H9 (cell line): Measurements from ENCODE around the gene ARHGAP35. TPM values are rescaled to one million over a fixed set of nuclear protein-coding genes. Genes with fewer than 3 reads are reported as not detected.

Experiments used
- DNase-seq: peaks from one replicate; pipeline ENCODE4 v3.0.0-alpha.2; 2017
- H2AFZ ChIP-seq: one replicate; pipeline ENCODE4 v1.6.1; 2013; ENCODE audit warnings: mild to moderate bottlenecking, low read length, control low read depth, moderate library complexity
- H2AK5ac ChIP-seq: 2 replicates; pipeline ENCODE4 v1.6.1; 2013; ENCODE audit warnings: low read length, control low read depth, mixed read lengths; ENCODE audit not compliant: insufficient read length
- H2BK120ac ChIP-seq: one replicate; pipeline ENCODE4 v1.6.1; 2013; ENCODE audit warnings: low read depth, mild to moderate bottlenecking, low read length, control low read depth, inconsistent platforms; ENCODE audit not compliant: poor library complexity, severe bottlenecking
- H2BK12ac ChIP-seq: 2 replicates; pipeline ENCODE4 v1.6.1; 2013; ENCODE audit warnings: low read length, control low read depth, mixed read lengths, low read depth; ENCODE audit not compliant: insufficient read length
- H2BK15ac ChIP-seq: 2 replicates; pipeline ENCODE4 v1.6.1; 2013; ENCODE audit warnings: low read depth, low read length, control low read depth
- H2BK20ac ChIP-seq: one replicate; pipeline ENCODE4 v1.6.1; 2013; ENCODE audit warnings: low read depth, mild to moderate bottlenecking, low read length, control low read depth, inconsistent platforms; ENCODE audit not compliant: poor library complexity, severe bottlenecking
- H2BK5ac ChIP-seq: 2 replicates; pipeline ENCODE4 v1.6.1; 2013; ENCODE audit warnings: low read length, control low read depth, mixed read lengths; ENCODE audit not compliant: insufficient read length
- H3K14ac ChIP-seq: 2 replicates; pipeline ENCODE4 v1.6.1; 2013; ENCODE audit warnings: low read length, control low read depth; ENCODE audit not compliant: insufficient read depth
- H3K18ac ChIP-seq: 2 replicates; pipeline ENCODE4 v1.6.1; 2013; ENCODE audit warnings: low read depth, mild to moderate bottlenecking, mixed read lengths, low read length, control low read depth; ENCODE audit not compliant: insufficient read length
- H3K23ac ChIP-seq: 2 replicates; pipeline ENCODE4 v1.6.1; 2013; ENCODE audit warnings: low read length, control low read depth, mixed read lengths, low read depth; ENCODE audit not compliant: insufficient read length
- H3K23me2 ChIP-seq: 2 replicates; pipeline ENCODE4 v1.6.1; 2013; ENCODE audit warnings: low read depth, mild to moderate bottlenecking, mixed read lengths, low read length, control low read depth; ENCODE audit not compliant: insufficient read length, poor library complexity, severe bottlenecking
- H3K27ac ChIP-seq: 2 replicates; pipeline ENCODE4 v1.5.1; 2013; ENCODE audit warnings: low read length, control low read depth, mixed read lengths, low read depth; ENCODE audit not compliant: insufficient read length
- H3K27me3 ChIP-seq: 2 replicates; pipeline ENCODE4 v1.6.1; 2013; ENCODE audit warnings: low read length, control low read depth, inconsistent platforms; ENCODE audit not compliant: insufficient read depth
- H3K4ac ChIP-seq: 2 replicates; pipeline ENCODE4 v1.6.1; 2013; ENCODE audit warnings: low read depth, mild to moderate bottlenecking, control low read depth, inconsistent platforms, low read length, moderate library complexity
- H3K4me1 ChIP-seq: 2 replicates; pipeline ENCODE4 v1.6.1; 2013; ENCODE audit warnings: low read length, control low read depth, inconsistent platforms; ENCODE audit not compliant: insufficient read depth
- H3K4me2 ChIP-seq: 2 replicates; pipeline ENCODE4 v1.6.1; 2013; ENCODE audit warnings: low read length, control low read depth, mixed read lengths; ENCODE audit not compliant: insufficient read length, insufficient read depth
- H3K56ac ChIP-seq: 2 replicates; pipeline ENCODE4 v1.6.1; 2013; ENCODE audit warnings: low read depth, mild to moderate bottlenecking, mixed read lengths, low read length, control low read depth; ENCODE audit not compliant: insufficient read length
- H3K79me1 ChIP-seq: 2 replicates; pipeline ENCODE4 v1.6.1; 2013; ENCODE audit warnings: low read depth, mild to moderate bottlenecking, moderate library complexity, low read length, control low read depth, inconsistent platforms; ENCODE audit not compliant: insufficient read depth, poor library complexity, severe bottlenecking
- H3K79me2 ChIP-seq: 2 replicates; pipeline ENCODE4 v1.6.1; 2013; ENCODE audit warnings: low read length, control low read depth, inconsistent platforms; ENCODE audit not compliant: insufficient read depth
- H3K9ac ChIP-seq: 2 replicates; pipeline ENCODE4 v1.6.1; 2013; ENCODE audit warnings: low read length, control low read depth, mixed read lengths; ENCODE audit not compliant: insufficient read length; ENCODE audit errors: extremely low read depth
- H3K9me3 ChIP-seq: one replicate; pipeline ENCODE4 v1.6.1; 2013; ENCODE audit warnings: low read depth, low read length, inconsistent platforms; ENCODE audit not compliant: control insufficient read depth
- H3T11ph ChIP-seq: one replicate; pipeline ENCODE4 v1.6.1; 2013; ENCODE audit warnings: mild to moderate bottlenecking, low read length, control low read depth, inconsistent platforms
- H4K20me1 ChIP-seq: one replicate; pipeline ENCODE4 v1.6.1; 2013; ENCODE audit not compliant: control insufficient read depth, insufficient read length, insufficient read depth
- H4K5ac ChIP-seq: 2 replicates; pipeline ENCODE4 v1.6.1; 2013; ENCODE audit warnings: low read depth, mild to moderate bottlenecking, mixed read lengths, low read length, control low read depth; ENCODE audit not compliant: insufficient read length
- H4K8ac ChIP-seq: replicated peaks from 2 replicates; pipeline ENCODE4 v1.6.1; 2013; ENCODE audit warnings: low read length, control low read depth, mixed read lengths, low read depth; ENCODE audit not compliant: insufficient read length
- H4K91ac ChIP-seq: 2 replicates; pipeline ENCODE4 v1.6.1; 2013; ENCODE audit warnings: low read depth, mild to moderate bottlenecking, moderate library complexity, mixed read lengths, low read length, control low read depth; ENCODE audit not compliant: insufficient read length
- H3K27ac Mint-ChIP-seq, 3 experiments: 2 replicates in 2 of 3; 3 replicates in 1 of 3; pipeline ENCODE4 v1.8.0; 2020 to 2021; ENCODE audit warnings: mixed read lengths in 3 of 3, mild to moderate bottlenecking in 1 of 3, moderate library complexity in 1 of 3
- H3K27me3 Mint-ChIP-seq: 2 replicates; pipeline ENCODE4 v1.8.0; 2021; ENCODE audit warnings: low read depth, mild to moderate bottlenecking, moderate library complexity, mixed read lengths
- H3K36me3 Mint-ChIP-seq, 3 experiments: 2 replicates in 2 of 3; 3 replicates in 1 of 3; pipeline ENCODE4 v1.8.0; 2020 to 2021; ENCODE audit warnings: low read depth in 3 of 3, mixed read lengths in 3 of 3; ENCODE audit not compliant: insufficient read depth in 1 of 3
- H3K4me1 Mint-ChIP-seq, 2 experiments: 2 replicates each; pipeline ENCODE4 v1.8.0; 2020; ENCODE audit warnings: mixed read lengths in 2 of 2
- H3K4me3 Mint-ChIP-seq, 2 experiments: 2 replicates in 1 of 2; 3 replicates in 1 of 2; pipeline ENCODE4 v1.8.0; 2020 to 2021; ENCODE audit warnings: mild to moderate bottlenecking in 2 of 2, mixed read lengths in 2 of 2, moderate library complexity in 1 of 2
- H3K9me3 Mint-ChIP-seq, 2 experiments: 2 replicates in 1 of 2; 3 replicates in 1 of 2; pipeline ENCODE4 v1.8.0; 2020; ENCODE audit warnings: mild to moderate bottlenecking in 2 of 2, mixed read lengths in 2 of 2, moderate library complexity in 1 of 2
- WGBS: extraction: QIAGEN DNeasy Blood & Tissue Kit; methylation state at CpG from one replicate; pipeline ENCODE4 v1.1.7; 2013; ENCODE audit warnings: missing lambda C conversion rate, low lambda C conversion rate, mixed read lengths; ENCODE audit not compliant: insufficient read length; ENCODE audit errors: extremely low coverage; 5-methylcytosine and 5-hydroxymethylcytosine counted together
- total RNA-seq: library from RNA; stranded (reverse); gene quantifications from 2 replicates; pipeline ENCODE4 v1.2.1, GENCODE V29; 2021
- TF ChIP-seq, protein P1 (sequence below): fragments of 200-600 bp; sonication (generic); conservative IDR thresholded peaks from 3 replicates; pipeline ENCODE4 v1.8.0; 2021; ENCODE audit warnings: antibody characterized with exemption, mild to moderate bottlenecking

The ARHGAP35 gene
- total RNA-seq, 1 experiment from 2014 or later, result 49.8 TPM

GRCh38 chr19:46850228-46851203 lies 10.3 kb upstream of the ARHGAP35 start, which contains the start of gene AP2S1:
Gene AP2S1, minus strand, starts transcription at chr19:46850846. Its CDS starts 80 bp downstream, at chr19:46850766.
- H3K27me3 Mint-ChIP-seq, result peaks cover 13% of the 10 kb centered on the region
- peak within 1 kb of the TSS; percentile 78 for H3K4me2 ChIP-seq
- no peak within 1 kb of the TSS for H3T11ph ChIP-seq
- no peak within 1 kb of the TSS for H4K91ac ChIP-seq
- H4K20me1 ChIP-seq, result no peaks in the 10 kb centered on the region
- H3K9ac ChIP-seq, result peak within 1 kb of the TSS; percentile 96
- H3K23me2 ChIP-seq, result peaks cover 4% of the 10 kb centered on the region
- peak within 1 kb of the TSS; percentile 92 to 99 for H3K4me3 Mint-ChIP-seq
- H2BK20ac ChIP-seq, result no peak within 1 kb of the TSS
- no peak within 1 kb of the TSS for H2AK5ac ChIP-seq
- no peaks in the 10 kb centered on the region for H3K4me1 ChIP-seq
- H3K23ac ChIP-seq, result no peak within 1 kb of the TSS
- no peak within 1 kb of the TSS for H2BK5ac ChIP-seq
- peak within 1 kb of the TSS; percentile 85 for H3K18ac ChIP-seq
- peak; percentile 99 for DNase-seq
- peak within 1 kb of the TSS; percentile 13 for H4K5ac ChIP-seq
- H3K79me2 ChIP-seq, result no peaks in the 10 kb centered on the region; the same call in 1 of the 2 replicates
- H2BK12ac ChIP-seq, result no peak within 1 kb of the TSS
- TF ChIP-seq, protein P1, sequence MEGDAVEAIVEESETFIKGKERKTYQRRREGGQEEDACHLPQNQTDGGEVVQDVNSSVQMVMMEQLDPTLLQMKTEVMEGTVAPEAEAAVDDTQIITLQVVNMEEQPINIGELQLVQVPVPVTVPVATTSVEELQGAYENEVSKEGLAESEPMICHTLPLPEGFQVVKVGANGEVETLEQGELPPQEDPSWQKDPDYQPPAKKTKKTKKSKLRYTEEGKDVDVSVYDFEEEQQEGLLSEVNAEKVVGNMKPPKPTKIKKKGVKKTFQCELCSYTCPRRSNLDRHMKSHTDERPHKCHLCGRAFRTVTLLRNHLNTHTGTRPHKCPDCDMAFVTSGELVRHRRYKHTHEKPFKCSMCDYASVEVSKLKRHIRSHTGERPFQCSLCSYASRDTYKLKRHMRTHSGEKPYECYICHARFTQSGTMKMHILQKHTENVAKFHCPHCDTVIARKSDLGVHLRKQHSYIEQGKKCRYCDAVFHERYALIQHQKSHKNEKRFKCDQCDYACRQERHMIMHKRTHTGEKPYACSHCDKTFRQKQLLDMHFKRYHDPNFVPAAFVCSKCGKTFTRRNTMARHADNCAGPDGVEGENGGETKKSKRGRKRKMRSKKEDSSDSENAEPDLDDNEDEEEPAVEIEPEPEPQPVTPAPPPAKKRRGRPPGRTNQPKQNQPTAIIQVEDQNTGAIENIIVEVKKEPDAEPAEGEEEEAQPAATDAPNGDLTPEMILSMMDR, result no peak
- H3K36me3 Mint-ChIP-seq, result peaks cover 7 to 14% (median 13%) of the 10 kb centered on the region in 3 experiments; a peak in 6 of 7 replicates
- H3K4ac ChIP-seq, result no peak within 1 kb of the TSS
- H2BK15ac ChIP-seq, result no peak within 1 kb of the TSS
- no peak within 1 kb of the TSS for H4K8ac ChIP-seq
- peaks cover 11 to 14% of the 10 kb centered on the region in 2 experiments for H3K4me1 Mint-ChIP-seq
- no CpG with 5 or more reads among the region's 53 CpGs for WGBS
- H3K9me3 Mint-ChIP-seq, result no peaks in the 10 kb centered on the region
- no peaks in the 10 kb centered on the region for H3K9me3 ChIP-seq
- peak within 1 kb of the TSS; percentile 9 for H2AFZ ChIP-seq
- no peak within 1 kb of the TSS for H3K56ac ChIP-seq
- H2BK120ac ChIP-seq, result no peak within 1 kb of the TSS
- H3K27ac Mint-ChIP-seq, result peak within 1 kb of the TSS; percentile 99
- no peaks in the 10 kb centered on the region for H3K79me1 ChIP-seq
- peak within 1 kb of the TSS; percentile 57 for H3K27ac ChIP-seq
- H3K27me3 ChIP-seq, result peaks cover 2% of the 10 kb centered on the region; the same call in 1 of the 2 replicates
- H3K14ac ChIP-seq, result peak within 1 kb of the TSS; percentile 91; the same call in 1 of the 2 replicates
